Stimulated activated CD8-positive, alpha-beta memory T cell treated with anti-CD3 and anti-CD28 coated beads, Interleukin-4, amount 100 ng/mL, for 24 hours (primary cell): ENCODE results near the gene LRRC36.
A peak's percentile ranks its signal among the peaks of the same experiment; 100 is the strongest.
"Not testable (repeated sequence)": the region's sequence is repeated elsewhere in the genome, so short reads cannot be mapped to it uniquely, and the experiment has no call there.

ENCODE experiments used
- DNase-seq: peaks from one replicate; pipeline ENCODE4 v3.0.0-alpha.2; 2020; ENCODE audit warnings: low read depth

LRRC36 gene

GRCh38 chr16:67400901-67401300, 74.3 kb downstream of the LRRC36 start:
- no peak for DNase-seq

- no peak for DNase-seq
Observed at GRCh38 chr16:67403976-67404555, 77.5 kb downstream of the LRRC36 start.

DNA sequence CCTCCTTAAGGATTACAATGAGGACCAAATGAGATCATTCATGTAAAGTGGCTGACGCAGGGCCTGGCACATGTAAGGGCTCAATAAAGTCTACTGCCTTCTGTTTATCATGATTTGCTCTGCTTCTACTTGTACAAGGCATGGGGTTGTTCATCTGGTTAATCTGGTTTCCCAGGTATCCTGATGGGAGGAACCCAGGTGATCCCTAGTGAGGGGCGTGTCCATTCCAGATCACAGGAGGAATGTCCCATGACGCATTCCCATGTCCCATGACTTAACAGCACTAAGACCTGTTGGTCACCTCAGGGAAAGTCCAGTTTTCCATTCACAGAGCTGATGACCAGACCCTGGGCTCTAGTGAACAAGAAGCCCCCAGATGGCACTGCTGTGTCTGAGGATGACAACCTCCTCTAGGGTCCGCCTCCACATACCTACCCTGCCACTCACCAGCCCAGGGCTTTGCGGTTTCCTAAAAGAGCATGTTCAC, 78.2 kb downstream of the LRRC36 start:
- DNase-seq = no peak

DNA sequence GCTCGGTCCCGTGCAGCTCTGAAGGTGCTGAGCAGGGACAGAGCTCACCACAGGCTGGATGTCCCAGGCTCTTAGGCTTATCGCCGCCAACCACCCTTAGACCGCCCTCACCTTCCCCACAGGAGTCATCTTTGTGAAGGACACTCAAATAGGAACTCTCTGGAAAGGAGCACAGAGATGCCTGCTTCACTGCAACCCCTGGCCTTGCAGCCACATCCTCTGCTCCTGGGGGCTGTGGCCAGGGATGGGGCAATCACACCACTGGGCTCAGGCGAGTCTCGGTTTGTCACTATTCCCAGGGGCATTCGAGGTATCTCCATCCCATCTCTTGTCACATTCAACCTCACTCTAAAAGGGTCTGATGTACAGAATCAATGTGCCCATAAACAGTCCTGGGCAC, 78.7 kb downstream of the LRRC36 start:
- no peak for DNase-seq

- no peak for DNase-seq
Observed at GRCh38 chr16:67406111-67406971, 79.7 kb downstream of the LRRC36 start.

DNA sequence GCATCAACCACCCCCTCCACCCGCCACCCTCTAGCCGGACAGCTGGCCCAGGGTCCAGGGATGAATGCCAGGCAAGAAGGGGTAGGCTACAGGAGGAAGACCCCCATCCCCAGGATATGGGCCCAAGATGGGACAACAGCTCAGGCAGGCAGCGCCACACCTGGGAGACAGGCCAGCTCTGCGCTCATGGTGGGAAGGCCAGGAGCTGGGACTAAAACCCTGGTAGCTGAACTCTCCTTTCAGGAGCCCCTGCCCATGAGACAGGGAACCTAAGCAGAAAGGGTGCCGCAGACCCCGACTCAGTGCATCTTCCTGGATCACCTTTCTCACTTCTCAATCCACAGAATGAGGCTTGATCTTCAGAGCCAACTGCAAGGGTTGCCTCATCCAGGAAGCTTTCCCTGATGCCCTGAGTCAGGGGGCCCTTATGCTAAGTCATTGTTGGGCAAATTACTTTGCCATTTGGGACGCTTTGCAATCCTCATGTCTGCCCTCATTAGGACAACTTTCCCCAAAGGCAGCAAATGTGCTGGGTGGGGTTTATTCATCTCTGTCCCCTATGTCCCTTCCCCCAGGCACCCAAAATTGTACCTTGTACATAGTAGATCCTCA, 80.7 kb downstream of the LRRC36 start:
- DNase-seq = no peak

DNA sequence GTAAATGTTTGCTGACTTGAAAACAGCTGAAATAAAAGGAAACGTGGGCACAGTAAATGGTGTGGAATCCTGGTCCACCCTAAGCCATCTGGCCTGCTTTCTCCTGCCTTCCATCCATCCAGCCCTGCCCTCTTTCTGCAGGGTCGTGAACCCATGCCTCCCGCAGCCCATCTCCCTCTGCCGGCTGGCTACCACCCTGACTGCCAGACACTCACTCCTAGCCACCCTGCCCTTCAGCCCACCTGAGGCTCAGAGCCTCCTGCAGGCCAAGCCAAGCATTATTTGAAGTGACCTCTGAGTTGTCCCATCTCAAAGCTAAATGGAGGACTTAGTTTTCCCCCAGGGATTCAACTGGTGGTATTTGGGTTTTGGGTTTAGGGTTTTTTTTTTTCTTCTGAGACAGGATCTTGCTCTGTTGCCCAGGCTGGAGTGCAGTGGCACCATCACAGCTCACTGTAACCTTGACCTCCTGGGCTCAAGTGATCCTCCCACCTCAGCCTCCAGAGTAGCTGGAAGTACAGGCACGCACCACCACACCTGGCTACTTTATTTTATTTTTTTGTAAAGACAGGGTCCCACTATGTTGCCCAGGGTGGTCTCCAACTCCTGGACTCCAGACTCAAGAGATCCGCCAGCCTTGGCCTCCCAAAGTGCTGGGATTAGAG, 81.3 kb downstream of the LRRC36 start:
- no peak for DNase-seq

GRCh38 chr16:67409631-67410030, 83.0 kb downstream of the LRRC36 start:
- DNase-seq = no peak

- DNase-seq = no peak
Observed at GRCh38 chr16:67411339-67411738, 84.7 kb downstream of the LRRC36 start.

DNA sequence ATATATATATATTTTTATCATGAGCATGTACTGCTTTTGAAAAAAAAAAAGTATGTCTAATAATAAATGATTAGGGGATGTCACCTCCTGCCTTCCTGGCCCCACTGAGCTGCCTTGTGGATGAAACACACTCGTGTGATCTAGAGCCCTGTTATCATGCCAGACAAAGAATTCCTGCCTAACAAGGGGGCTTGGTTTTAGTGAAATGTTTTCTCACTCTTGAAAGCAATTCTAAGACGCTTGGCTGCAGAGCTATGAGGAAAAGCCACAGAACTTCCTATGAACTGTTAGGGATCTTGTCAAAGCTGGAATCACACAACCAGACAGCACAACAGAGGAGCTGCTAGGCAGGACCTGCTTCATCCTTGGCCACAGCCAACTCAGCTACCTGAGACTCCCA, 85.7 kb downstream of the LRRC36 start:
- no peak for DNase-seq

GRCh38 chr16:67413978-67414911, 87.6 kb downstream of the LRRC36 start:
- DNase-seq = no peak

- DNase-seq = not testable (repeated sequence)
Observed at GRCh38 chr16:67415421-67415820, 88.8 kb downstream of the LRRC36 start.

DNA sequence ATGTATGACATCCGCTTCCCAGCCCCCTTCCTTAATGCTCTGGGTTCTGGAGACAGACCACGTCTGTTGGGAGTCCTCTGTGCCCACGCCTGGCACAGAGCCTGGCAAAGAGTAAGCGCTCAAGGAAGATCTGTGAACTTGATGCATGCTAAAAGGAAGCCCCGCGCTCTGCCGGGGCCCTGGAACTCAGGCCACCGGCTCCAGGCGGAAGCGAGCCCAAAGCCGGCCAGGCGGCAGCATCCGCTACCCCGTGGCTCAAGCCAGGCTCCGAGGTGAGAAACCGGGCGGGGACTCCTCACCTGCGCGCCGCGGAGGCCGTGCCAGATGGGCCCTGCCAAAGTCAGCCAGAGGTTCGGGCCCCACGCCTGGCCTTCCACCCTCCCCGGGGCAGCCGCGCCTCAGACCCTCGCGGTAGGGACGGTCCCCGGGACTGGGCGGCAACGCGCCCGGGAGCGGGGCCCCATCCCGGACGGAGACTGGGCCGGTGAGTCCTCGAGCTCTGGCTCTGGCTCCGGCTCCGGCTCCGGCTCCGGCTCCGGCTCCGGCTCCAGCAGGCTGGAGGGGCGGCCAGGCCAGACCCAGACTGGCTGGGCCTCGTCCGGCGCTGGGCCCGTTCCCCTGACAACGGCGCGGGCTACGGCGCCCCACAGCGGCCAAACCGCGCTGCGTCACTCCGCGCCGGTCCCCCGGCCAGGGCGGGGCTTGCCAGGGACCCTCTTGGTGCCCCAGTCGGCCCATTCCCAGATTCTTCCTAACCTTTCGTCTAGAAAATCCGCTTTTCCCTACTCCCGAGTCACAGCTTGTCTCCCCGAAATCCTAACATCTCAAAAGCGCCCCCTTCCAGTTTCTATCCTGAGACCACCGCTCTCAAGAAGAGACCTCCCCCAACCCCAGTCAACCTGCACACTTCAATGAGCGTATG, 89.5 kb downstream of the LRRC36 start, which contains the start of gene ZDHHC1:
TSS of gene ZDHHC1 (minus strand) at position 606 of the 922 bp plus-strand sequence. CDS start 8,702 bp downstream, outside the sequence.
- peak; percentile 31 for DNase-seq

DNA sequence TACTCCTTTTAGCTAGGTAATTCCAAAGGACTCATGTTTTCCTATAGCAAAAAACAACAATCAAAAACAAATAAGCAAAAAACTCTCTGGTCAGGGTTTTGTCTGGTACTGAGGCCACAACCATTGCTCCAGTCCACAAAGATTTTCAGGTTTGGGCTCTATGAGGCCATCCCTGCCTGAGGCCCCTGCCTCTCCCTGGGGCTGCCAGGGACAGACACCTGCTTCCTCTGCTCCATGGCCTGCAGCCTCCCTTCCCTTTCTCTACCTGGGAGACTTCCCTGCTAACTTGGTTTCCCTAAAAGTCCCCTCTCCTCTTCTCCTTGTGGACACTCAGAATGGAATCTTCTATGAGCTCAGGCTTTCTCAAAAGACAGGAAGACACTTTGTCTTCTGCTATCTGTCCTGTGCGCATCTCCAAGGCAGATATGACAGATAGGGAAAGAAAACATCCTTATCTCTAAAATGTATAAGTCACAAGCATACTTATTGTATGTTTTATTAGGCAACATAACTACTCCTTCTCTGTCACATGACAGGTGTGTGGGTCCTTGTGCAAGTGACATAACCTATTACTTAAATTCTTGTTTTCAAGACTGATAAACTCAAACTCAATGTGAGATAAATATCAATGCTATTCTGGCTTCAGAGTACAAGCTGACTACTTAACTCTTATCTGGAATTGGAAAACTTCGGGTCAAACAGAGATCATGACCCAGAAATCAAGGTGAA, 90.9 kb downstream of the LRRC36 start:
- DNase-seq = no peak

DNA sequence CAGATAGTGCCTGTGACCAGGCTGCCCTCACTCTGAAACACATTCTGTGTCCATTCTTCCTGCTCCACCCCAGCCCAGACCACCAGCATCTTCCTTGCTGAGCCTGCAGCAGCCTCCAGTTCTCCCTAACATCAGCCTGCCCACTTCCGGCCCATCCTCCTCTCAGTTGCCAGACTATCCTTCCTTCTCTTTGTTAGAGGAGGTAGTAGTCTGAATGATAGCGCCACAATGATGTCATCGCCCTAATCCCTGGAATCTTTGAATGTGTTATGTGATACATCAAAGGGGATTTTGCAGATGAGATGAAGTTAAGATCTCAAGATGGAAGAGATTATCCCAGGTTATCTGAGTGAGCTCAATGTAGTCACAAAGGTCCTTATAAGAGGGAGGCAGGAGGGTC, 92.9 kb downstream of the LRRC36 start:
- DNase-seq = no peak

DNA sequence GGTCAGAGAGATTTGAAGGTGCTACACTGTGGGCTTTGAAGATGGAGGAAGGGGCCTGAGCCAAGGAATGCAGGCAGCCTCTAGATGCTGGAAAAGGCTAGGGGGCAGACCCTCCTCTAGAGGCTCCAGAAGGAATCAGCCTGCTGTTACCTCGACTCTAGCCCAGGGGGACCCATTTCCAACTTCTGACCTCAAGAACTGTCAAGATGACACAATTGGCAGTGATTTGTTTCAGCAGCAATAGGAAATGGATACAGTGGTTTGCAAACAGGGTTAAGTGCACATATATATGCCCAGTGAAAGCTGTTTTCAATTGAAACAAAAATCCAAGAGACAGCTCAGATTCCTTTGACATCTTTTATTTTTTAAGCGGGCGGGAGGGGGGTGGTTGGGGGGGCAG, 93.3 kb downstream of the LRRC36 start:
- DNase-seq = no peak

DNA sequence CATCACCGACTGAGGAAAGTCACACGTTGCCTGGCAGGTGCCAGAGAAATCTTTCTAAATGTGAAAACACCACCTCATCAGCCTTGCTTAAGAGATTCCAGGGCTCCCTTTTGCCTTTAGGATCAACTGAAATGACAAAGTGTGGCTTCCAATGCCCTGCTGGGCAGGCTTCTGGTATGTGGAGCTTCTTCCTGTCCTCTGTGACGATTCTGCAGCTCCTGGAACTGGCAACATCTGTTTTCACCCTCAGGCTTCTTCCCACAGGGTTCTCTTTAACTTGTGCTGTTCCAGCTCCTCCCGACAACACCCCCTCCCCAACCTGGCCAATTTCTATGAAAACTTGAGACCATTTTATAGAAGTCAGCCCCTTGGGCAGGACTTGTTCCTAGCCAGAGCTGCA, 94.4 kb downstream of the LRRC36 start:
- no peak for DNase-seq

GRCh38 chr16:67423015-67423414, 96.4 kb downstream of the LRRC36 start:
- DNase-seq = no peak

GRCh38 chr16:67423611-67424260, 97.1 kb downstream of the LRRC36 start:
- no peak for DNase-seq
